ENCODE results near the gene CAMKV. TPM values are rescaled to one million over a fixed set of nuclear protein-coding genes. Genes with fewer than 3 reads are reported as not detected.

The CAMKV gene
- total and polyA plus RNA-seq, 2 of the 4 experiments (the other 2 are of a cell fraction), result not detected

DNA sequence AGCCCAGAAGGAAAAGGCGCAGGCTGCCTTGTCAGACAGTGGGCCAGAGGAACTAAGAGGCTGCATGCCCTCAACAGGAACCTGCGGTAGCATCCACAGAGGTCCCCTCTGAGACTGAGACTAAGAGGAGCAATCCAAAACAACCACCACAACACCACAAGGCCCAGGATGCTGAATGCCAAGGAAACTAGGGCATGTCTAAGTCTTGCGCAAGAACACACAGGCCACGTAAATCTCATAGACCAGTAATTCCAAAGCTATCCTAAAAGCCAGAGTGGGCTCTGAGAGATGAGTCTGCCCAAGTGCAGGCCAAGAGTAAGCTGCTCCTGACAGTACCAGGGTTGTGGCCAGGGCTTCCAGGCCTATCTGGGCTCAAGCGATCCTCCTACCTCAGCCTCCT, 47.0 kb upstream of the CAMKV start:
- H3K4me3 ChIP-seq (ENCODE audit: insufficient read depth, low read depth, low read length), result no peak overlapping the region
- peaks cover 7% of the 10 kb centered on the region; the same call in 1 of the 2 replicates for H3K9me1 ChIP-seq (ENCODE audit: insufficient read depth, low read length)
- peaks cover 0 to 6% of the 10 kb centered on the region in 2 experiments; a peak in 2 of 4 replicates for H3K79me1 ChIP-seq (ENCODE audit: low read depth in 1 of 2, low read length in 2 of 2)
- ATAC-seq (ENCODE audit: low read depth), result peak; percentile 51
- no peaks in the 10 kb centered on the region for H3K27me3 ChIP-seq (ENCODE audit: control insufficient read depth, insufficient read depth, low read length)
- no peak overlapping the region for H4K5ac ChIP-seq (ENCODE audit: low read depth, low read length)
- H2BK120ac ChIP-seq (ENCODE audit: low read depth, low read length), result no peak overlapping the region
- no peak overlapping the region for H3K4me2 ChIP-seq (ENCODE audit: low read depth, low read length)
- ChIA-PET POLR2A (ENCODE audit: unreplicated experiment) (no interaction called here), CTCF (interaction anchor here (1.0 kb wide), 1 partner anchor 13 kb away, joined by 3 read pairs; the partner anchor contains the start of gene MON1A)
- H2BK20ac ChIP-seq (ENCODE audit: low read depth, low read length), result no peak overlapping the region
- peak overlapping the region; percentile 31 for H2AK9ac ChIP-seq (replicated peaks; ENCODE audit: low read depth, low read length, poor library complexity)
- WGBS, 2 experiments (ENCODE audit: extremely low coverage in 2 of 2, insufficient read length in 1 of 2), result 72% methylated on average over 2 of the region's 5 CpGs; no CpG with 5 or more reads in 1 of the 2 experiments
- H4K91ac ChIP-seq (ENCODE audit: insufficient read depth, low read depth, low read length), result no peak overlapping the region
- no peak overlapping the region for H3K27ac ChIP-seq (ENCODE audit: insufficient read depth, low read length)
- TF ChIP-seq CEBPB (IDR thresholded peaks at IDR 0.05; ENCODE audit: low read depth, low read length) (peak; percentile 99), ELK1 (IDR thresholded peaks at IDR 0.05; ENCODE audit: borderline replicate concordance, low read depth, low read length) (no peak)
- TF ChIP-seq, protein P1, sequence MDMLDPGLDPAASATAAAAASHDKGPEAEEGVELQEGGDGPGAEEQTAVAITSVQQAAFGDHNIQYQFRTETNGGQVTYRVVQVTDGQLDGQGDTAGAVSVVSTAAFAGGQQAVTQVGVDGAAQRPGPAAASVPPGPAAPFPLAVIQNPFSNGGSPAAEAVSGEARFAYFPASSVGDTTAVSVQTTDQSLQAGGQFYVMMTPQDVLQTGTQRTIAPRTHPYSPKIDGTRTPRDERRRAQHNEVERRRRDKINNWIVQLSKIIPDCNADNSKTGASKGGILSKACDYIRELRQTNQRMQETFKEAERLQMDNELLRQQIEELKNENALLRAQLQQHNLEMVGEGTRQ (IDR thresholded peaks at IDR 0.05; ENCODE audit: low read depth, low read length), result no peak
- H3K56ac ChIP-seq (ENCODE audit: extremely low read depth, insufficient read depth, low read length), result no peak overlapping the region
- peak overlapping the region; percentile 66; the same call in 1 of the 2 replicates for H3K14ac ChIP-seq (replicated peaks; ENCODE audit: low read depth, low read length)
- H3K23ac ChIP-seq (ENCODE audit: low read depth, low read length), result no peak overlapping the region
- H2AFZ ChIP-seq (replicated peaks; ENCODE audit: low read length, poor library complexity), result peak overlapping the region; percentile 48
- H3K4me1 ChIP-seq (ENCODE audit: control insufficient read depth, insufficient read depth, low read length), result no peaks in the 10 kb centered on the region
- 0 out of 2 replicates have a peak, but pooled peaks cover 5% of the 10 kb centered on the region for H3K36me3 ChIP-seq (ENCODE audit: control insufficient read depth, insufficient read depth, low read length)
- in situ Hi-C loops (cut with MboI; ENCODE audit: low sequenced_read_pairs), result no loop called here
- H3K4ac ChIP-seq (ENCODE audit: low read depth, low read length), result no peak overlapping the region
- no peak overlapping the region for H2BK15ac ChIP-seq (ENCODE audit: low read depth, low read length)
- intact Hi-C loops (cut with micrococcal nuclease), result no loop called here
- no peak overlapping the region for H2AK5ac ChIP-seq (ENCODE audit: low read depth, low read length)
- peaks cover 4% of the 10 kb centered on the region; the same call in 1 of the 2 replicates for H4K20me1 ChIP-seq (ENCODE audit: insufficient read depth, low read length)
- no peak overlapping the region for H3K9ac ChIP-seq (ENCODE audit: low read depth, low read length)
- H3K9me3 ChIP-seq (ENCODE audit: control insufficient read depth, insufficient read depth, low read length), result no peaks in the 10 kb centered on the region
- dilution Hi-C loops (cut with HindIII; ENCODE audit: low sequenced_read_pairs, unreplicated experiment), result no loop called here
- H2BK5ac ChIP-seq (ENCODE audit: low read depth, low read length, poor library complexity, severe bottlenecking), result no peak overlapping the region
- no peak overlapping the region for H3K18ac ChIP-seq (ENCODE audit: low read depth, low read length)
- DNase-seq, result peak; percentile 45
- H4K8ac ChIP-seq (ENCODE audit: low read depth in 2 of 2, low read length in 2 of 2), result no peak overlapping the region
- BruUV-seq (replicated peaks), result no TSS peak
